Gastroesophageal sphincter (tissue), 3 donors: ENCODE results near the gene ITPK1.

Experiments
- POLR2A ChIP-seq, 2 donors: fragments of 450-650 bp; IDR thresholded peaks; one replicate each; pipeline ENCODE4 v1.6.1; 2017; ENCODE audit warnings: antibody characterized with exemption in 2 of 2, mild to moderate bottlenecking in 2 of 2, moderate library complexity in 1 of 2
- POLR2AphosphoS5 ChIP-seq: sonication (generic); formaldehyde crosslinking; IDR thresholded peaks from one replicate; pipeline ENCODE4 v1.6.1; 2017; ENCODE audit warnings: antibody characterized with exemption
- TF ChIP-seq, protein P1 (sequence below), 4 experiments: fragments of 200-600 bp in 2 of 4; fragments of 450-650 bp in 2 of 4; sonication (generic) in 1 of 4; IDR thresholded peaks; one replicate each; pipeline ENCODE4 v1.5.1; 2017 to 2019; ENCODE audit warnings: antibody characterized with exemption in 4 of 4, mild to moderate bottlenecking in 2 of 4, moderate library complexity in 2 of 4

GRCh38 chr14:93133464-93133863 lies 17.7 kb upstream of the ITPK1 start:
- TF ChIP-seq POLR2A (IDR thresholded peaks at IDR 0.05) (no peak), POLR2AphosphoS5 (peak; percentile 56)
- TF ChIP-seq, protein P1, sequence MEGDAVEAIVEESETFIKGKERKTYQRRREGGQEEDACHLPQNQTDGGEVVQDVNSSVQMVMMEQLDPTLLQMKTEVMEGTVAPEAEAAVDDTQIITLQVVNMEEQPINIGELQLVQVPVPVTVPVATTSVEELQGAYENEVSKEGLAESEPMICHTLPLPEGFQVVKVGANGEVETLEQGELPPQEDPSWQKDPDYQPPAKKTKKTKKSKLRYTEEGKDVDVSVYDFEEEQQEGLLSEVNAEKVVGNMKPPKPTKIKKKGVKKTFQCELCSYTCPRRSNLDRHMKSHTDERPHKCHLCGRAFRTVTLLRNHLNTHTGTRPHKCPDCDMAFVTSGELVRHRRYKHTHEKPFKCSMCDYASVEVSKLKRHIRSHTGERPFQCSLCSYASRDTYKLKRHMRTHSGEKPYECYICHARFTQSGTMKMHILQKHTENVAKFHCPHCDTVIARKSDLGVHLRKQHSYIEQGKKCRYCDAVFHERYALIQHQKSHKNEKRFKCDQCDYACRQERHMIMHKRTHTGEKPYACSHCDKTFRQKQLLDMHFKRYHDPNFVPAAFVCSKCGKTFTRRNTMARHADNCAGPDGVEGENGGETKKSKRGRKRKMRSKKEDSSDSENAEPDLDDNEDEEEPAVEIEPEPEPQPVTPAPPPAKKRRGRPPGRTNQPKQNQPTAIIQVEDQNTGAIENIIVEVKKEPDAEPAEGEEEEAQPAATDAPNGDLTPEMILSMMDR (IDR thresholded peaks at IDR 0.05): no peak
